HepG2 (cell line): ENCODE results near the gene ZDHHC19. TPM values are rescaled to one million over a fixed set of nuclear protein-coding genes. Genes with fewer than 3 reads are reported as not detected.
A peak's percentile ranks its signal among the peaks of the same experiment; 100 is the strongest.

Experiments
- ATAC-seq: fragments of 200-7000 bp; cut with Tn5 transposase; 3 replicates; pipeline ENCODE4 v1.9.1; 2020; ENCODE audit warnings: mild to moderate bottlenecking, moderate library complexity
- BruUV-seq: library from RNA; stranded (reverse); fragments of 400-500 nt; replicated peaks from 2 replicates; lab custom pipeline; 2021; lab: Mats Ljungman, UMichigan
- CTCF ChIA-PET: fragments of 300-600 bp; formaldehyde crosslinking; extraction: SDS; loops from one replicate; lab custom pipeline; 2021; ENCODE audit warnings: low total read pairs, inconsistent platforms, low intra/inter-chr PET ratio; lab: Yijun Ruan, JAX
- POLR2A ChIA-PET: fragments of 350-600 bp; sonication (Branson Sonifier 250); formaldehyde crosslinking; loops from one replicate; lab custom pipeline; 2020; ENCODE audit warnings: antibody characterized with exemption, inconsistent platforms; lab: Yijun Ruan, JAX
- DNase-seq: peaks from one replicate; pipeline ENCODE4 v3.0.0-alpha.2; 2015; ENCODE audit warnings: low spot score
- FAIRE-seq: peaks from 3 replicates; lab custom pipeline; 2011; peaks lifted over from hg19 to GRCh38; lab: Jason Lieb, UNC
- H2AFZ ChIP-seq: one replicate; pipeline ENCODE4 v1.6.1; 2011; ENCODE audit warnings: low read length, inconsistent platforms
- H3K27ac ChIP-seq: fragments of 300-600 bp; 3 replicates; pipeline ENCODE4 v1.8.0; 2011; ENCODE audit warnings: mixed run types, mild to moderate bottlenecking, mixed read lengths, low read length, inconsistent platforms; ENCODE audit not compliant: insufficient read depth; ENCODE audit errors: extremely low read length
- H3K27me3 ChIP-seq, 2 experiments: fragments of 200-600 bp in 1 of 2; 2 replicates in 1 of 2; 3 replicates in 1 of 2; pipeline versions ENCODE4 v1.6.0 to v1.8.0; 2011; ENCODE audit warnings: low read length in 2 of 2, mild to moderate bottlenecking in 2 of 2, moderate library complexity in 2 of 2, inconsistent platforms in 1 of 2; ENCODE audit not compliant: insufficient read depth in 2 of 2, control insufficient read depth in 1 of 2
- H3K36me3 ChIP-seq, 2 experiments: fragments of 200-600 bp in 1 of 2; replicated peaks in 1 of 2; 2 replicates in 1 of 2; 3 replicates in 1 of 2; pipeline versions ENCODE4 v1.5.1 to v1.8.0; 2011; ENCODE audit warnings: low read length in 2 of 2, inconsistent platforms in 1 of 2; ENCODE audit not compliant: insufficient read depth in 2 of 2, control insufficient read depth in 1 of 2
- H3K4me1 ChIP-seq: 2 replicates; pipeline ENCODE4 v1.5.1; 2012; ENCODE audit warnings: low read length, inconsistent platforms; ENCODE audit not compliant: insufficient read depth
- H3K4me2 ChIP-seq: 2 replicates; pipeline ENCODE4 v1.6.0; 2011; ENCODE audit warnings: low read depth, low read length, inconsistent platforms
- H3K4me3 ChIP-seq, 3 experiments: fragments of 200-600 bp in 1 of 3; sonication (generic), shearing (Covaris generic) in 1 of 3; replicated peaks in 1 of 3; 2 replicates each; pipeline ENCODE4 v1.5.1; 2011 to 2016; ENCODE audit warnings: low read length in 3 of 3, inconsistent platforms in 2 of 3, low read depth in 2 of 3, mild to moderate bottlenecking in 2 of 3, control low read depth in 1 of 3, mixed read lengths in 1 of 3; ENCODE audit not compliant: insufficient read depth in 1 of 3
- H3K79me2 ChIP-seq: one replicate; pipeline ENCODE4 v1.6.1; 2011; ENCODE audit warnings: low read length, inconsistent platforms; ENCODE audit not compliant: insufficient read depth
- H3K9ac ChIP-seq: 2 replicates; pipeline ENCODE4 v1.6.0; 2011; ENCODE audit warnings: mild to moderate bottlenecking, low read depth, low read length, inconsistent platforms; ENCODE audit not compliant: insufficient read depth
- H3K9me3 ChIP-seq: 2 replicates; pipeline ENCODE4 v1.5.1; 2012; ENCODE audit warnings: mild to moderate bottlenecking, low read length
- H4K20me1 ChIP-seq: 2 replicates; pipeline ENCODE4 v1.6.0; 2011; ENCODE audit warnings: inconsistent platforms, mild to moderate bottlenecking, low read length, moderate library complexity; ENCODE audit not compliant: insufficient read depth
- CREM ChIP-seq, 2 experiments: sonication (generic) in 1 of 2; formaldehyde crosslinking in 1 of 2; IDR thresholded peaks; 2 replicates each; pipeline versions ENCODE4 v1.4.0 to v1.6.1; 2016 to 2020; ENCODE audit warnings: antibody characterized with exemption in 1 of 2, mild to moderate bottlenecking in 1 of 2, missing genetic modification reagents in 1 of 2
- GABPB1 ChIP-seq: IDR thresholded peaks from 2 replicates; pipeline ENCODE4 v1.6.1; 2016; ENCODE audit warnings: mild to moderate bottlenecking, missing genetic modification reagents, moderate library complexity, missing compliant biosample characterization
- HNF4G ChIP-seq, 2 experiments: sonication (generic) in 1 of 2; formaldehyde crosslinking in 1 of 2; IDR thresholded peaks; 2 replicates each; pipeline versions ENCODE4 v1.4.0 to v1.6.1; 2011 to 2020; ENCODE audit warnings: borderline replicate concordance in 2 of 2, low read depth in 2 of 2, mild to moderate bottlenecking in 2 of 2, low read length in 1 of 2, missing genetic modification reagents in 1 of 2, moderate library complexity in 1 of 2
- SP2 ChIP-seq: sonication (generic); formaldehyde crosslinking; IDR thresholded peaks from 2 replicates; pipeline ENCODE4 v1.5.1; 2020; ENCODE audit warnings: mild to moderate bottlenecking, missing genetic modification reagents
- ZBTB7A ChIP-seq: sonication (generic); formaldehyde crosslinking; IDR thresholded peaks from 2 replicates; pipeline ENCODE4 v1.8.0; 2022; ENCODE audit warnings: mild to moderate bottlenecking, missing genetic modification reagents
- ZNF121 ChIP-seq: sonication (generic); formaldehyde crosslinking; IDR thresholded peaks from 2 replicates; pipeline ENCODE4 v1.5.0; 2020; ENCODE audit warnings: mild to moderate bottlenecking, missing genetic modification reagents
- ZNF251 ChIP-seq: sonication (generic); formaldehyde crosslinking; IDR thresholded peaks from 2 replicates; pipeline ENCODE4 v1.9.0; 2021; ENCODE audit warnings: mild to moderate bottlenecking, missing genetic modification reagents
- ZNF256 ChIP-seq: sonication (generic); formaldehyde crosslinking; conservative IDR thresholded peaks from 2 replicates; pipeline ENCODE4 v1.4.0; 2020; ENCODE audit warnings: missing genetic modification reagents
- ZNF274 ChIP-seq: sonication (generic); formaldehyde crosslinking; IDR thresholded peaks from 2 replicates; pipeline ENCODE4 v1.5.1; 2020; ENCODE audit warnings: mild to moderate bottlenecking, missing genetic modification reagents
- ZNF296 ChIP-seq: sonication (generic); formaldehyde crosslinking; conservative IDR thresholded peaks from 2 replicates; pipeline ENCODE4 v1.5.0; 2020; ENCODE audit warnings: mild to moderate bottlenecking, missing genetic modification reagents
- WGBS: methylation state at CpG from one replicate; pipeline ENCODE4 v1.1.6; 2017; ENCODE audit warnings: low lambda C conversion rate; 5-methylcytosine and 5-hydroxymethylcytosine counted together
- in situ Hi-C: cut with HindIII; loops from 2 replicates; pipeline ENCODE4 v1.10.0; 2017; ENCODE audit warnings: low pct_unique_long_range_greater_than_20kb; ENCODE audit not compliant: extremely low pct_ligation_motif_present
- intact Hi-C: fragments of 100-400 bp; cut with micrococcal nuclease; formaldehyde crosslinking; loops from one replicate; pipeline ENCODE4 v1.10.0; 2022; ENCODE audit not compliant: unreplicated experiment
- polyA plus RNA-seq, 8 experiments: library from polyadenylated mRNA; depleted of rRNA in 3 of 8; stranded (reverse) in 7 of 8; unstranded in 1 of 8; fragments of >200 nt; fragmentation: Illumina TruSeq in 4 of 8; extraction: Trizol in 4 of 8; gene quantifications; 2 replicates each; pipeline versions ENCODE4 v1.2.1 to v1.2.3, GENCODE V29; 2011 to 2016; ENCODE audit warnings: low read depth in 4 of 8, missing spikeins in 1 of 8, mixed read lengths in 1 of 8; ENCODE audit not compliant: insufficient read depth in 1 of 8
- total RNA-seq, 5 experiments: library from RNA; depleted of rRNA; stranded (reverse); fragments of >200 nt; fragmentation: Illumina TruSeq; extraction: Trizol; gene quantifications; 2 replicates each; pipeline ENCODE4 v1.2.3, GENCODE V29; 2016; ENCODE audit warnings: low read depth in 1 of 5
- TF ChIP-seq, protein P1 (sequence below): sonication (generic); formaldehyde crosslinking; IDR thresholded peaks from 2 replicates; pipeline ENCODE4 v1.4.0; 2020; ENCODE audit warnings: missing genetic modification reagents, borderline replicate concordance
- TF ChIP-seq, protein P2 (sequence below): sonication (generic); IDR thresholded peaks from 2 replicates; pipeline ENCODE4 v1.6.1; 2016; ENCODE audit warnings: low read depth, borderline replicate concordance

The ZDHHC19 gene
- total and polyA plus RNA-seq, 2 of the 13 experiments (the other 11 are each of a cell fraction or from before 2014, with no cell fraction given): 0.22 to 0.53 TPM

DNA sequence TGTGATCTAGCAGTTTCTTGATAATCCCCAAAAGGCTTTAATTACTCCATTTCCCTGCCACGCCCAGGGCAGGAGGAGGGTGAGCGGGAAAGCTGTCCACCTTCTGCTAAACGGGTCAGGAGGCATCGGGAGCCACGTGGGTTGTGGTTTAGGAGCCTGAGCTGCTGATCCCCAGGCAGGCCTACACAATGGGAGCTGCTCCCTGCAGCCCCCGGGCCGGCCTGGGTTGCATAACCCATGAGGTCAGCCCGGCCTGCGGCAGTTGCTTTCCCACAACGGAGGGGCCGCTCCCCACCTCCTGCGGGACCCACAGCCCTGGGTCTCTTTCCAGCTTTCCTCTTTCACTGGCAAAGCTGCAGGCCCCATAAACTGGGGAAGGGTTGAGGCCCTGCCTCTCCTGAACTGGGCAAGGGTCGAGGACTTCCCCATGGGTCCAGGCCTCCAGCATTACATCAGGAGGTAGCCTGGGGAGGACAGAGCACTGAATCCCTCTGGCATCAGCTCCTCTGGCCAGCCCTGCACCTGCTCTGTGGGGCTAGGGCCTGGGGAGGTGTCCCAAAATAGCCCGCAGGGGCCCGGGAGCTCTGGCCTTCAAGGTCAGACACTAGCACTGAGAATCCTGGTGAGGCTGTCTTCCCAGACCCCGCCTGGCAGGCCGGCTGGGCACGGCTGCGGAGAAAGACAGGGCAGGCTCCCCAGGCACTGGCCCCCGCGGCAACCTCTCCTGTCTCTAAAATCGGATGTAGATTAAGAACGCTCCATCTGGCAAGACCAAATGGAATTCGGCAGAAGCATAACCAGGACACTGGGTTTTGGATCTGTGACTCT lies 47.3 kb downstream of the ZDHHC19 start (continued):
- no peak for TF ChIP-seq HNF4G (IDR thresholded peaks at IDR 0.05; ENCODE audit: borderline replicate concordance, low read depth, low read length)
- TF ChIP-seq HNF4G (CRISPR knock-in tag; IDR thresholded peaks at IDR 0.05; ENCODE audit: borderline replicate concordance, low read depth): no peak
- TF ChIP-seq CREM (IDR thresholded peaks at IDR 0.05): no peak
- TF ChIP-seq CREM (CRISPR knock-in tag; IDR thresholded peaks at IDR 0.05): no peak
- no peak for TF ChIP-seq ZNF256
- no peak for TF ChIP-seq ZNF251
- TF ChIP-seq GABPB1 (CRISPR knock-in tag): peak; percentile 52; the same call in 1 of the 2 replicates
- no peak for TF ChIP-seq ZNF274
- TF ChIP-seq, protein P1, sequence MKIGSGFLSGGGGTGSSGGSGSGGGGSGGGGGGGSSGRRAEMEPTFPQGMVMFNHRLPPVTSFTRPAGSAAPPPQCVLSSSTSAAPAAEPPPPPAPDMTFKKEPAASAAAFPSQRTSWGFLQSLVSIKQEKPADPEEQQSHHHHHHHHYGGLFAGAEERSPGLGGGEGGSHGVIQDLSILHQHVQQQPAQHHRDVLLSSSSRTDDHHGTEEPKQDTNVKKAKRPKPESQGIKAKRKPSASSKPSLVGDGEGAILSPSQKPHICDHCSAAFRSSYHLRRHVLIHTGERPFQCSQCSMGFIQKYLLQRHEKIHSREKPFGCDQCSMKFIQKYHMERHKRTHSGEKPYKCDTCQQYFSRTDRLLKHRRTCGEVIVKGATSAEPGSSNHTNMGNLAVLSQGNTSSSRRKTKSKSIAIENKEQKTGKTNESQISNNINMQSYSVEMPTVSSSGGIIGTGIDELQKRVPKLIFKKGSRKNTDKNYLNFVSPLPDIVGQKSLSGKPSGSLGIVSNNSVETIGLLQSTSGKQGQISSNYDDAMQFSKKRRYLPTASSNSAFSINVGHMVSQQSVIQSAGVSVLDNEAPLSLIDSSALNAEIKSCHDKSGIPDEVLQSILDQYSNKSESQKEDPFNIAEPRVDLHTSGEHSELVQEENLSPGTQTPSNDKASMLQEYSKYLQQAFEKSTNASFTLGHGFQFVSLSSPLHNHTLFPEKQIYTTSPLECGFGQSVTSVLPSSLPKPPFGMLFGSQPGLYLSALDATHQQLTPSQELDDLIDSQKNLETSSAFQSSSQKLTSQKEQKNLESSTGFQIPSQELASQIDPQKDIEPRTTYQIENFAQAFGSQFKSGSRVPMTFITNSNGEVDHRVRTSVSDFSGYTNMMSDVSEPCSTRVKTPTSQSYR (CRISPR knock-in tag): peak; percentile 26; the same call in 1 of the 2 replicates
- no peak for TF ChIP-seq ZNF296 (CRISPR knock-in tag)

DNA sequence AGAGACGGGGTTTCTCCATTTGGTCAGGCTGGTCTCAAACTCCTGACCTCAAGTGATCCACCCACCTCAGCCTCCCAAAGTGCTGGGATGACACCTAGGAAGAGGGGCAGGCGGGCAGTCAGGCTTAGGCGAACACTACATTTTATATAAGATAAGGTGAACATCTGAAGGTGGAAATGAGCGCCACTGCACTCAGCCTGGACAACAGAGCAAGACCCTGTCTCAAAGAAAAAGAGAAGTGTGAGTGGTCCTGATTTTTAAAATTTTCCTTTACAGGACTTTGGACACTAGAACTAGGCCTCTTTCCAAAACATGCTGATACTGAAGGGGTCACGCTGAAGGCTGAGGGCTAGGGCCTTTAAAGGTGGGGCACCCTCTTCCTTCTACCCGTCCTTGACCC lies 48.0 kb downstream of the ZDHHC19 start:
- no peak overlapping the region for H3K9ac ChIP-seq
- in situ Hi-C loops: no loop called here
- no peaks in the 10 kb centered on the region for H3K9me3 ChIP-seq
- H3K79me2 ChIP-seq: no peaks in the 10 kb centered on the region
- intact Hi-C loops: no loop called here
- no peak for DNase-seq
- ChIA-PET CTCF (no interaction called here), POLR2A (interaction anchor here (0.8 kb wide), 1 partner anchor 52 kb away, joined by 3 read pairs; no protein-coding TSS in a partner anchor)
- H3K36me3 ChIP-seq: no peaks in the 10 kb centered on the region
- peak overlapping the region in 1 of 3 experiments; percentile 64; a peak in 2 of 6 replicates for H3K4me3 ChIP-seq
- peaks cover 45% of the 10 kb centered on the region for H3K4me1 ChIP-seq
- no peak overlapping the region for H3K27ac ChIP-seq
- 52% methylated on average over 6 of the region's 6 CpGs for WGBS
- no peak for FAIRE-seq
- ATAC-seq: no peak; the same call in 2 of the 3 replicates
- no TSS peak for BruUV-seq
- peak overlapping the region; percentile 88 for H2AFZ ChIP-seq
- no peaks in the 10 kb centered on the region; a peak in 3 of 5 replicates for H3K27me3 ChIP-seq
- no peaks in the 10 kb centered on the region for H4K20me1 ChIP-seq
- H3K4me2 ChIP-seq: peak overlapping the region; percentile 83
- TF ChIP-seq ZNF121 (CRISPR knock-in tag) (peak; percentile 88), ZBTB7A (CRISPR knock-in tag) (0 out of 2 replicates have a peak, but pooled peaks have one; percentile 6), SP2 (CRISPR knock-in tag) (0 out of 2 replicates have a peak, but pooled peaks have one; percentile 19)
- TF ChIP-seq, protein P2, sequence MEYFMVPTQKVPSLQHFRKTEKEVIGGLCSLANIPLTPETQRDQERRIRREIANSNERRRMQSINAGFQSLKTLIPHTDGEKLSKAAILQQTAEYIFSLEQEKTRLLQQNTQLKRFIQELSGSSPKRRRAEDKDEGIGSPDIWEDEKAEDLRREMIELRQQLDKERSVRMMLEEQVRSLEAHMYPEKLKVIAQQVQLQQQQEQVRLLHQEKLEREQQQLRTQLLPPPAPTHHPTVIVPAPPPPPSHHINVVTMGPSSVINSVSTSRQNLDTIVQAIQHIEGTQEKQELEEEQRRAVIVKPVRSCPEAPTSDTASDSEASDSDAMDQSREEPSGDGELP: no peak
